GM18858 (cell line): ENCODE data around the gene LRRC42.
"Not testable (repeated sequence)": the region's sequence is repeated elsewhere in the genome, so short reads cannot be mapped to it uniquely, and the experiment has no call there.

Experiments used
- ATAC-seq: cut with Tn5 transposase; IDR thresholded peaks from one replicate; pipeline ENCODE4 v1.9.1; 2021; ENCODE audit not compliant: unreplicated experiment

LRRC42 gene

DNA sequence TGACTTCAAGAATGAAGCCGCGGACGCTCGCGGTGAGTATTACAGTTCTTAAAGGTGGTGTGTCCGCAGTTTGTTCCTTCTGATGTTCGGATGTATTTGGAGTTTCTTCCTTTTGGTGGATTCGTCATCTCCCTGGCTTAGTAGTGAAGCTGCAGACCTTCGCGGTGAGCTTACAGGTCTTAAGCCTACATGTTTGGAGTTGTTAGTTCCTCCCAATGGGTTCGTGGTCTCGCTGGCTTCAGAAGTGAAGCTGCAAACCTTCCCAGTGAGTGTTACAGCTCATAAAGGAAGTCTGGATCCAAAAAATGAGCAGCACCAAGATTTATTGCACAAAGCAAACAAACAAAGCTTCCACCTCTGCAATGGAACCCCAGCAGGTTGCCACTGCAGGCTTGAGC is 57.1 kb downstream of the LRRC42 start:
- ATAC-seq, result no peak

DNA sequence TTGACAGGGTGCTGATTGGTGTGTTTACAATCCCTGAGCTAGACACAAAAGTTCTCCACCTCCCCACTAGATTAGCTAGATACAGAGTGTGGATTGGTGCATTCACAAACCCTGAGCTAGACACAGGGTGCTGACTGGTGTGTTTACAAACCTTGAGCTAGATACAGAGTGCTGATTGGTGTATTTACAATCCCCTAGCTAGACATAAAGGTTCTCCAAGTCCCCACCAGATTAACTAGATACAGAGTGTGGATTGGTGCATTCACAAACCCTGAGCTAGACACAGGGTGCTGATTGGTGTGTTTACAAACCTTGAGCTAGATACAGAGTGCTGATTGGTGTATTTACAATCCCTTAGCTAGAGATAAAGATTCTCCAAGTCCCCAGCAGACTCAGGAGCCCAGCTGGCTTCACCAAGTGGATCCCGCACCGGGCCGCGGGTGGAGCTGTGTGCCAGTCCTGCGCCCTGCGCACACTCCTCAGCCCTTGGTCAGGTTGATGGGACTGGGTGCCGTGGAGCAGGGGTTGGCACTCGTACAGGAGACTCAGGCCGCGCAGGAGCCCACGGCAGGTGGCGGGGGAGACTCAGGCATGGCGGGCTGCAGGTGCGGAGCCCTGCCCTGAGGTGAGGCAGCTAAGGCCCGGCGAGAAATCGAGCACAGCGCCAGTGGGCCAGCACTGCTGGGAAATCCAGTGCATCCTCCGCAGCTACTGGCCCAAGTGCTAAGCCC is 57.8 kb downstream of the LRRC42 start:
- ATAC-seq, result not testable (repeated sequence)

DNA sequence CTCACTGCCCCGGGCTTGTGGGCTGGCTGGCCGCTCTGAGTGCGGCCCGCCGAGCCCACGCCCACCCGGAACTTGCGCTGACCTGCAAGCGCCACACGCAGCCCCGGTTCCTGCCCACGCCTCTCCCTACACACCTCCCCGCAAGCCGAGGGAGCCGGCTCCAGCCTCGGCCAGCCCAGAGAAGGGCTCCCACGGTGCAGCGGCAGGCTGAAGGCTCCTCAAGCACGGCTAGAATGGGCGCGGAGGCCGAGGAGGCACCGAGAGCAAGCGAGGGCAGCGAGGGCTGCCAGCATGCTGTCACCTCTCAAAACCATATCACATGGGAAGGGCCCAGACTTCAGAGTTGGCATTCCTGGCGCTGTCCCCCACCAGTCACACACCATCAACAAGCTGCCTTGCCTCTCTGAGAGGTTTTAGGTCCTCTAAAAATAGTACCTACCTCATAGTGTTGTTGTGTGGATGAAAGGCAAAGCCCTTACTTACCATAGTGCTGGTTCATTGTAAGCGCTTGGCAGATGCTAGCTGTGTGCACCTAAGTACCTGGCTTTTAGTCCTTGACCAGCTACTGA is 58.4 kb downstream of the LRRC42 start:
- ATAC-seq, result no peak

DNA sequence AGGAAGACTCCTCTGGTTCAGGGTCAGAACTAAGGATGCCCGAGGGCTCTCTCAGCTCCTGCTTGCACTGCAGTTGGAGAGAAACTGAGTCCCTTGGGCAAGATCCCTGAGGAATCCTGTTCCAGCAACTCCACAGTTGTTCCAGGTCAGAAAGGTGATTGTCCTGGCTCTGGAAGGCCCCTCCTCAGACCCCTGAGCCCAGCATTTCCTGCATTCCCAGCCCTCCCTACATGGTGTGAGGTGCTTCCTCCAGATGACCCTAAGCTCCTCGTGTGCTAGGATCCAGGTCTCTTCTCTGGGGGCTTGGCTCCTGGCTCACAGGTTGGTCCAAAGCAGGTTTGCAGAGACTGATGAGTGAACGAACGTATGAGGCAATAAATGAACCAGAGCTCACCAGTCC is 60.4 kb downstream of the LRRC42 start:
- ATAC-seq, result no peak

DNA sequence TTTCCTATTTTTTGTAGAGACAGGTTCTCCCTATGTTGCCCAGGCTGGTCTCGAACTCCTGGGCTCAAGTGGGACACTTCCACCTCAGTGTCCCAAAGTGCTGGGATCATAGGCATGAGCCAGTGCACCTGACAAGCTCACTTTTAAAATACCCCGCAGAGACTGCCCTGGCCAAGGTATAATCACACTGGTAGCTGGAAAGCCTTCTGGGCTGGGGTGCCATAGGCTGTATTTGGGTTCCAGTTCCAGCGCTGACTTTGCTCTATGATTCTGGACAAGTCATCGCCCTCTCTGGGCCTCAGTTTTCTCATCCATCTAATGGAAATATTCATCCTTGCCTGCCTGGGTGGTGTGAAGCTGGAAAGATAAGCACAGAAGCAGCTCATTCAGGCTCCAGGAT is 61.5 kb downstream of the LRRC42 start:
- no peak for ATAC-seq

DNA sequence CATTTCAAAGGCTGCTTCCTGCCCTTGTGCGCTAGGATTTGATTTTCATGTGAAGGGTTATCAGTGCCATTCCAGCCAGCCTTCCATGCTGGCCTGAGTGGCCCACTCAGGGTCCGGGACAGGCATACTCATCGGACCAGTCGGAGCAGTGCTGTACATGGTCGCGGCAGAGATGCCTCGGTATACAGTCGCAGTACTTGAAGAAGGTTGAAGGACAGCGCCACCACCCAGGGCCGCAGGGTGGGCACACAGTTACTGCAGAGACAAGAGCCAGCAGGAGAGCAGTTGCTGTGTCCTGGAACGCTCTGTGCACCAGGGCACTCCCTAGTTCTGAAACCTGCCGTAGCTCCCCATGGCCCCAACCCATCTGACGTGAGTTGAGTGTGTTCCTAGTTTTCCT is 62.7 kb downstream of the LRRC42 start:
- no peak for ATAC-seq

DNA sequence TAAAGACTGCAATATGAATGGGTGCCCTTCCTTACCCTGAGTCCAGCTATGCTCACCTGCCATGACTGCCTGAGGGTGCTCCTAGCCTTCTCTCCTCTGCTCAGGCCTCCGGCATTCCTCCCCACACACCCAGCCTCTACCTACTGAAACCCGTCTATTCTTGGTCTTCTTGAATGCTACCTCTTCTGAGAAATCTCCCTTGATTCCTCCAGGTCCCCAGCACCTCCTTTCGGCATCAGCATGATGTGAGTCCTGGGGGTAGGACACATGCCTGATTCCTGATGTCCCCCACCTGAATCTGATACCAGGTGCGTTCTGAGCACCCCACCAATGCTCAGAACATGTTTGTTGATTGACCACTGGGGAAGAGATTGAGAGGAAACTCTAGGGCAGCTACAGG is 63.3 kb downstream of the LRRC42 start:
- no peak for ATAC-seq

DNA sequence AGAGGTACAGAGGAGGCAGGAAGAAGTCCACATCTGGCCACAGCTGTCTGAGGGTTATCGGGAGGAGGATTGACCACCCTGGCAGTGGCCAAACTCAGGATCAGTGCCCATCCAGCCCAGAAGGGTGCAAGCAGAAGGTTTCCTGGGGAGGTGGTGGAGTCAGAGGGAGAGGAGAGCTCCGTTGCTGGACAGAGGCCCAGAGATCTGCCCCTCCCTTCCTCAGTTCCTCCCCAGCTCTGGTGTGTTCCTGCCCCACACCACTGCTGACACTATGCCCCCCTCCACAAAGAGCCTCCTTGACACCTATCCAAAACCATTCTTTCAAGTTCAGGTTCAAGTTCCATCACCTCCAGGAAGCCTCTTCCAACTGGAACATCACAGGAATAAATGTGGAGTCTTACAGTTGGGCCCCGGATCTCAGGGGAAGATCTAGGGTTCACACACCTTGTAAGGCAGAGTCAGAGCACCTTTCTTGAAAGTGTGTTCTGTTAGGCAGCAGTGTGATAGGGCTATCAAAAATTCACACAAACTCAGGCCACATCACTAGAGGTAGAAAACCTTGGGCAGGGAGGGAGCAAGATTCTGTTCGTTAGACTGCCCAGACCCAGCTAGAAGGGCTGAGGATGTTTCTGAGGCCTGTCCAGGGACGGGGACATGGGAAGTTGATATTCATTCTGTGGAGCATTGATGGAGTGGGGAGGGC is 64.4 kb downstream of the LRRC42 start:
- no peak for ATAC-seq

DNA sequence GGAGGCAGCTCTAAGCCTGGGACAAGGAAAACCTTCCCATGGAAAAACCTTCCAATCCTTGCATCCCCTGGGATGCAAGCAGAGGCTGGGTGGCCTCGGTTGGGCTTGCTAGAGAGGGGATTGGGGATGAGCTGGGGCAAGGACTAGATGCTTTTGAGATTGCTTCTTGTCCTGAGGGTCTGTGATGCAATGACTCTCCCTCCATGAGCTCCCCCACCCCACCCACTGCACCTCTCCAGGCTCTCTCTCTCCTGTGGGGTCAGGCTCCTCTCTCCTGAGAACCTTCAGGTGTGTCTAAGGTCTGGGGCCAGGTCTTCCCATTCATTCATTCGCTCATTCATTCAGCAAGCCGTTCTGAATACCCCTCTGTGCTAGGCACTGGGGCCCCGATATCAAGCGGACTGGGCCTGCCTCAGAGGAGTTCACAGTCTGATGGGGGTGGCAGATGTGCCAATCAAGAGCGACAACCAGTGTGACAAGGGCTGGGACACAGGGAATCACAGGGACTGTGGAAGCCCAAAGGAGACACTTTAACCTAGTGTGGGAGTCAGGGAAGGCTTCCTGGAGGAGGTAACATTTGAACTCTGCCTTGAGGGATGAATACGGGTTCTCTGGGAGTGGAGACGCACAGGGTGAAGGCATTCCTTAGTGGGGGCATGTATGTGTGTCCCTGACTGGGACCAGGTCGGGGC is 65.3 kb downstream of the LRRC42 start:
- ATAC-seq, result no peak

DNA sequence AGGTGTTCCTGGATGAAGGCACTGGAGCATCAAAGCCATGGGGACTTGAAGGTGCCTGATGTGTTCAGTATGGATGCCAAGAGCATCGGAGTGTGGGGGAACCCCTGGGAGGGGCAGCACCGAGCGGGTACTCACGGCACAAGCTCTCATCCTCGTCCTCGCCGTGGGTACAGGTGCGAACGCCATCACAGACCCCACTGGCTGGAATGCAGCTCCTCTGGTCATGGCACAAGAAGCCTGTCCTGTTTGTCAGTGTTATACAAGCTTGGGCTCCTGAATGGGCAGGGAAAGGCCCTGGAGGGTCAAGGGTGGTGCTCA is 65.8 kb downstream of the LRRC42 start:
- ATAC-seq, result no peak

DNA sequence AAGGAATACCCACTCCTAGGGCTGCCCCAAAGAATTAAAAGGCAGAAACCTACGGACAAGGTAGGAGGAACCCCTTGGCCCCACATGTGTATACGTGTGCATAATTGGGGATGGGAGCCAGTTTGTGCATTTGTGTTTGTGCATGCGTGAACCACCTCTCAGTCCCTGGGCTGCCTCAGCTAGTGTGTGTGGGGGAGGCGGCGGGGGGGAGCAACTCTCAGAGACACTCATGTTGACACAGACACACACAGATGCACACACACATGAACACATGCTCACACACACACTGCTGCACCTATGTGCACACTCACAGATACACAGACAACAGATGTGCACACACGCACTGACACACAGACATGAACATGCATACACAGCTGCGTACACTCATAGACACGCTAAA is 66.7 kb downstream of the LRRC42 start:
- ATAC-seq, result no peak

DNA sequence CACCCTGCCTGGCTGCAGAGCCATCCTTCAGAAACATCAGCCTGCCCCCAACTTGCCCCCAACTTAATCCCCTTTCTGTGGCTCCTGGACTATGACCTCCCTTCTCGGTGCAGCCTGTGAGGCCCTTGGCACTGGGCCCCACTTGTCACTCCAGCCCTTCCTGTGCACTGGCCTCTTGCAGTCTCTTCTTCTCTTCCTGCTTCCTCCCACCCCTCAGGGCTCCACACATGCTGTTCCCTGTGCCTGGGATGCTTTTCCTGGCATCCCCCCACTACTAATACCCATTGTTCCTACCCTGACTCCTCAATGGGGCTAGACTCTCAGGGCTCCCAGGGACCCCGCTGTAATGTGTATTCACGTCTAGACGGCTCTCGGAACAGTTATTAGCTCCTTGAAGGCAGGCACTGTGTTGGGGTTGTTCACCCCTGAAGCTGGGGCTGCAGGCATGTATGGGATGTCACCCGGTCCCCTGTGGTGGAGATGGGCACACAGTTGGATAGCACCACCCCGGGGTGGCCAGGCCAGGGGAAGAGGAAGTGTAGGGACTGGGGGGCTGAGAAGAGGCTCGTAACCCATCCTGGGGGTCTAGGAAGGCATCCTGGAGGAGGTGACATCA is 67.4 kb downstream of the LRRC42 start:
- no peak for ATAC-seq

DNA sequence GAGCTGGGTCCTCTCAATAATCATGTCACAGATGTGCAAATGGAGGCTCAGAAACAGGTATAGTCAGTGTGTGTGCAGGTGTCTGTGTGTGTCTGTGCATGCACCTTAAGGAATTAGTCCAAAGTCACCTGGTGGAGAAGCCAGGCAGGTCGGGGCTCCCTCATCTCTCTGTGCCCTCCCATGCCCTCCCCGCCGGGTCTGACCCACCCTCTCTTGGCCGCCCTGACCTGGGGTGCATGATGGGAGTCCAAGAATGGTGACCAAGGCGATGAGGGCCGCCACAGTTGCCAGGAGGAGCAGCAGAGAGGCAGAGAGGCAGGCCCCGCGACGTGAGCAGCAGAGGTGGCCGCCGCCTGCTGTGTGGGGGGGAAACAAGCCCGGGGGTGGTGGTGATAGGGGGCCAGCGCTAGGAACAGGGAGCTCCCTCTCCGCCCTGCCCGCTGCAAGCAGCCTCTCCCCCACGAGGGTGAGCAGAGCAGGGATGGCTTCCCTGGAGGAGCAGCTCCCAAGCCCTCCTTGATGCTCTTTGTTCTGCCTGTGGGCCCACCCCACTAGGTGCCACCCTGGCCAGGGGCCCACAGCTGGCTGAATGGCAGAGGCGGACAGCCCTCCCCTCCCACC is 68.0 kb downstream of the LRRC42 start:
- ATAC-seq, result no peak

DNA sequence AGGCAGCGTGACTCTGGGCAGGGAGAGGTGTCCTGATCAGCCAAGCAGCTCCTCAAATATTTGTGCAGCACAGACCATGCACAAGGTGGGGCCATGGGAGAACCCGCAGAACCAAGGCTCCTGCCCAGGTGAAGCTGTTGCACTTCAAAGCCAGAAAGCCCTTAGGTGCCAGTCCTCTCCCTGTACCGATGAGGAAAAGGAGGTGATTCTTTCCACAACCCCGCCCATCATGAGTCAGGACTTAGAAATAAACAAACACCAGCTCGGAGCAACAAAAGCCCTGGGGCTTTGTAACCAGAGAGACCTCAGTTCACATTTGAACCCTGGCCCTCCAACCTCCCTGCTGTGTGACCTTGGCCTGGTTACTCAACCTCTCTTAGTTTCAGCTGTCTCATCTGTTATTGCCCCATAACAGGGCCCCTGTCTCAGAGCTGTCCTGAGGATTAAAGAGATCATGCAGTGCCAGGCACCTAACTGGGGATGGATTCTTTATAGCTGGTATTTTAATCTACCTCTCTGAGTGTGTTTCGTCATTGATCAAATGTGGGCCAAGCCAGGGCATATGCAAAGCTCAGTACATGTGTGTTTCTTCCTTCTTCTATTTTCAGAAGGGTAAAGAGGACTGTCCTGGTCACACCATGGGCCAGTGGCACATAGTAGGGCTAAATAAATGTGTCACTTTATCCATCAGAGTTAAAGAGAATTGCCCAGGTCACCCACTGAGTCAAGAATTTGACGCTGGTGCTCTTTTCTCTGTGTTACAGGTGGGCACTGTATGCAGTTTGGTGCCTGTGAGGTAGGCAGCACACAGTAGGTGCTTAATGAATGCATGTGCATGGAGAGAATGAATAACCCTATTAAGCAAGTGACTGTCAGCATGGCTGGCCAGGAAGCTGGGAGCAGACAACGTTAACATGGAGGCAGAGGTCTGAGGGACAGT is 70.5 kb downstream of the LRRC42 start:
- no peak for ATAC-seq
